Measurements from ENCODE around the gene MYO9B. TPM values are rescaled to one million over a fixed set of nuclear protein-coding genes. Genes with fewer than 3 reads are reported as not detected.
"Not testable (repeated sequence)": the region's sequence is repeated elsewhere in the genome, so short reads cannot be mapped to it uniquely, and the experiment has no call there.

MYO9B gene
- total RNA-seq, 1 donor from 2014 or later = 77.3 TPM

- not testable (repeated sequence) for DNase-seq (ENCODE audit: low spot score)
These were observed 69.2 kb downstream of the MYO9B start for GRCh38 chr19:17144771-17145170.

DNA sequence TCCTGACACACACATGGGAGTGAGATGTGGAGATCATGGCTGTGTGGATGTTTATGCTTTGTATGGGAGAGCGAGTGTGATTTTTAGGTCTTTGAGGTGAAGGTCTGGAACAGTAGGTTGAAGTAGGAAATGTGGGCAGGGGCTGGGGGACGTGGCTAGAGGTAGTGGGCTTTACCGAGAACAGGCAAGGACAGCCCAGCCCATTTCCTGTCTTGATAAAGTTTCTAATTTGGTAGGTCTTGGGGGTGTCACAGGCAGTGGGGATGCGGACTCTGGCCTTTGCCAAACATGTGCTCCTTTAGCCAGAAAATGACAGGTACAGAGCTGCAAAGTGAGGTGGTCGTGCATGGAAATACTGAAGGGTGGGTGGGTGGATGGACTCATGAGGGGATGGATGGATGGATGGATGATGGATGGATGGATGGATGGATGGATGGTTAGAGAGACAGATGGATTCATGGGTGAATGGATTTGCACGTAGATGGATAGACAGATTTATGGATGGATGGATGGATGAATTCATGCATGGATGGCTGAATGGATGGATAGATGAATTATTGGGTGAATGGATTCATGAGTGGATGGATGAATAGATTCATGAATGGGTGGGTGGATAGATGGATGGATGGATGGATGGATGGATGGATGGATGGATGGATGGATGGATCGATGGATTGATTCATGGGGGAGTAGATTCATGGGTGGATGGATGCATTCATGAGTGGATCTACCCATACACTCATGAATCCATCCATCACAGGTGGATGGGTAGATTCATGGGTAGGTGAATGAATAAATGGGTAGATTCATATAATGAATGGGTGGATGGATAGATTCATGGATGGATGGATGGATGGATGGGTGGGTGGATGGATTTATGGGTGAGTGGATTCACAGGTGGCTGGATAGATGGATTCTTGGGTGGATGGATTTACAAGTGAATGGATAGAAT is 70.2 kb downstream of the MYO9B start:
- DNase-seq (ENCODE audit: low spot score) = no peak

- DNase-seq (ENCODE audit: low spot score) = no peak
These were observed 72.6 kb downstream of the MYO9B start for GRCh38 chr19:17148130-17148529.

DNA sequence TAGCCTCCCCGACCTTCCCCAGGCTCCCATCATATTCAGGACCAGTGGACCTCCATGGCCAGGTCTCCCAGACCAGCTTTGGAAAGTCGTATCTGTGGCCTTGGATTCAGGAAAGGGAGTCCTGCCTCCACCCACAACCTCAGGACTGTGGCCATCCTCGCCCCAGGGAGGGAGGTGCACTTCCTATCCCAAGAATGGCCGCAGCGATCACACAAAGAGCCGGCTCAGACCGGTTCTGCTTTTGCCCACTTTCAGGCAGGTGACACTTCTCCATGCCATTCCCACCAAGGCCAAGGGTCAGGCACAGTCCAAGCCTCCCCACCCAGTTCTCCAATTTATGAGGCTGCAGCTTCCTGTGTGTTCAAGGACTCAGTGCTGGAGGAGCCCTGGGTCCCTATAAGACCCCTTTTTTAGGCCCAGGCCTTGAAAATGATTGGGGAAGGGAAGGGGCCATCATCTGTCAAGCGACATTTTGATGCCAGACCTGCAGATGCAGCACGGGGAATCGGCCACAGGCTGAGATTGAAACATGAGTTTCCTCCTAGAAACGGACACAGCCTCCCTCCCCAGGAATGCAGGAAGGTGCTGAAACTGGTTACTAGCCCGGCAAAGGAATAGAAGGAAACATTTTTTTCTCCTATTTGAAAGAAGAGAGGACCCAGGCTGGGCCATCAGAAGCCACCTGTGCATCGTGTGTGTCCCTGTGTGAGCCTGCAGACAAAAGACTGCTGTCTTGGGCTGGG is 74.0 kb downstream of the MYO9B start:
- no peak for DNase-seq (ENCODE audit: low spot score)

GRCh38 chr19:17153996-17154395 is 78.4 kb downstream of the MYO9B start:
- no peak for DNase-seq (ENCODE audit: low spot score)

- DNase-seq (ENCODE audit: low spot score) = no peak
These were observed 79.7 kb downstream of the MYO9B start for GRCh38 chr19:17155251-17155650.

- DNase-seq (ENCODE audit: low spot score) = no peak
These were observed 80.8 kb downstream of the MYO9B start for GRCh38 chr19:17156296-17156946.

DNA sequence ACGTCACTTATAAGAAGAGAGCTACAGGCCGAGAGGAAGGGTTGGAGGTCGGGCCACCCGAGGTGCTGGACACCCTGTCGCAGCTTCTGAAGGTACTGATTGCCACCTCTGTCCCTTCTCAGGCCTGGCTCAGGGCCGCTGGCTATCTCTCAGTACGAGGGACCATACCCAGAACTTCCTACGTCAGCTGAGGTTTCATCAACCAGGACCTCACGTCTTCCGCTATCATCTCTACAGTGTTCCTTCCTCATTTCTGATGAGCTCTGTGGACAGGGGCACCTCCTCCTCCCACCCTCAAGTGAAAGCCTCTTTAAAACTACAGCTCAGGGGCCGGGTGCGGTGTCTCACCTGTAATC is 81.3 kb downstream of the MYO9B start:
- DNase-seq (ENCODE audit: low spot score) = no peak

DNA sequence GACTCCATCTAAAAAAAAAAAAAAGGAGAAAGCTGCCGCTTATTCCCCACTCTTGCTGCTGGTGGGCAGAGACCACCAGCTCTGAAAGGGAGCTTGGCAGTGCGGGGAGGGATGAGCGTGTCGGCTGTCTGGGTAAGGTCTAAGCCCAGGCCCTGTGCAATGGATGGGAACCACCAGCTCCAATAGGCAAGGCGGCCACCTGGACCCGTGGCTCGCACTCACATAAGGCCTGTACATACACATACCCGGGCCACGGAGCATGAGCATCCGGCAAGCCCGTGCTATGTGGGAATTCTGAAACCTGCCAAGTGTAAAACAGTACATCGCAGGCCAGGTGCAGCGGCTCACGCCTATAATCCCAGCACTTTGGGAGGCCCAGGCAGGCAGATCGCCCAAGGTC is 83.0 kb downstream of the MYO9B start:
- DNase-seq (ENCODE audit: low spot score) = no peak

- DNase-seq (ENCODE audit: low spot score) = no peak
These were observed 84.2 kb downstream of the MYO9B start for GRCh38 chr19:17159466-17160393.

GRCh38 chr19:17160908-17161307 is 85.3 kb downstream of the MYO9B start:
- DNase-seq (ENCODE audit: low spot score) = no peak

- not testable (repeated sequence) for DNase-seq (ENCODE audit: low spot score)
These were observed 86.6 kb downstream of the MYO9B start for GRCh38 chr19:17162131-17162530.

- no peak for DNase-seq (ENCODE audit: low spot score)
These were observed 87.0 kb downstream of the MYO9B start for GRCh38 chr19:17162580-17162979.

DNA sequence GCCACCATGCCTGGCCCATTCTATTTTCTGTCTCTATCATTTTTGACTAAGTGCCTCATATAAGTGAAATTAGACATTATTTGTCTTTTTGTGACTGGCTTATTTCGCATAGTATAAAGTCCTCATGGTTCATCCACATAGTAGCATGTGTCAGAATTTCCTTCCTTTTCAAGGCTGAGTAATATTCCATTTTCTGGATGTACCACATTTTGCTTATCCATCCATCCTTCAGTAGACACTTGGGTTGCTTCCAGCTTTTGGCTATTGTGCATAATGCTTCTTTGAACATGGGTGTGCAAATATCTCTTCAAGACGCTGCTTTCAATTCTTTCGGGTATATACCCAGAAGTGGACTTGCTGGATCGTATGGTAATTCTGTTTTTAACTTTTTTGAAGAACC is 88.1 kb downstream of the MYO9B start:
- DNase-seq (ENCODE audit: low spot score) = no peak

DNA sequence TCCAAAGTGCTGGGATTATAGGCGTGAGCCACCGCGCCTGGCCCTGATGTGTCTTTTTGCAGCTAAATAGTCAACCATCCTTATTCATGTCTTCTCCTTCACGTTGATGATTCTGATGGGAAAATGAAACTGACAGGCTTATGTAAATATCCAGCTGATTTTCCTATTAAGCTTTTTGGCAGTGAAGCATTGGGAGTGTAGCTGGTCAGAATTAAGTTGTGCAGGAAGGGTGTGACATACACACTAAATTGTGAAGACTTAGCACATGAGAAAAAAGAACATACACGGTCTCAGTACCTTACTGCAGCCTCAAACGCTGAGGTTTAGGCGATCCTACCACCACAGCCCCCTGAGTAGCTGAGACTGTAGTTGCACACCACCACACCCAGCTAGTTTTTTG is 89.1 kb downstream of the MYO9B start:
- no peak for DNase-seq (ENCODE audit: low spot score)

DNA sequence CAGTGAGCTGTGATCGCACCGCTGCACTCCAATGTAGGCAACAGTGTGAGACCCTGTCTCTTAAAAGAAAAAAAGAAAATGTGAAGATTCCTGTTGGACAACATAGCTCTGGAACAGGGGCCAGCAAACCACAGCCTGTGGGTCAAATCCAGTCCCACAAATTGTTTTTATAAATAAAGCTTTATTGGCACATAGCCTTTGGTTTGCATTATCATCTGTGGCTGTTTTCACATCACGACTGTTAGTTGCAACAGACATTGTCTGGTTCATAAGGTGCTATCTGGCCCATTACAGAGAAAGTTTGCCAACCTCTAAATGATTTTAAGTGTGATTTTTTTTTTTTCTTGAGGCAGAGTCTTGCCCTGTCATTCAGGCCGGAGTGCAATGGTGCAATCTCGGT is 90.1 kb downstream of the MYO9B start:
- DNase-seq (ENCODE audit: low spot score) = no peak

GRCh38 chr19:17170538-17171297 is 95.1 kb downstream of the MYO9B start:
- no peak for DNase-seq (ENCODE audit: low spot score)

GRCh38 chr19:17171874-17172273 is 96.3 kb downstream of the MYO9B start:
- no peak for DNase-seq (ENCODE audit: low spot score)

GRCh38 chr19:17172624-17173345 is 97.2 kb downstream of the MYO9B start:
- DNase-seq (ENCODE audit: low spot score) = no peak

GRCh38 chr19:17178291-17178690 is 102.7 kb downstream of the MYO9B start:
- DNase-seq (ENCODE audit: low spot score) = no peak
